Tibial artery (tissue), 4 donors: ENCODE results near the gene RASAL3.
A peak's percentile ranks its signal among the peaks of the same experiment; 100 is the strongest.

Source experiments
- DNase-seq, 2 donors: peaks; one replicate each; pipeline ENCODE4 v3.0.0-alpha.2; 2019
- H3K27ac ChIP-seq, 2 donors: fragments of 200-600 bp; sonication (generic) in 1 of 2; 1 replicate in 1 of 2; 2 replicates in 1 of 2; pipeline ENCODE4 v1.5.1; 2018 to 2019; ENCODE audit warnings: mild to moderate bottlenecking in 1 of 2
- H3K27me3 ChIP-seq, 2 donors: fragments of 200-600 bp; sonication (generic) in 1 of 2; one replicate each; pipeline versions ENCODE4 v1.5.1 to v1.6.0; 2016 to 2019
- H3K36me3 ChIP-seq, 3 donors: fragments of 200-600 bp; sonication (generic) in 2 of 3; one replicate each; pipeline ENCODE4 v1.5.1; 2016 to 2019; ENCODE audit warnings: mild to moderate bottlenecking in 2 of 3
- H3K4me1 ChIP-seq, 4 donors: fragments of 200-600 bp; sonication (generic) in 2 of 4; 1 replicate in 3 of 4; 2 replicates in 1 of 4; pipeline ENCODE4 v1.5.1; 2016 to 2019
- H3K4me3 ChIP-seq, 2 donors: fragments of 200-600 bp; sonication (generic) in 1 of 2; 1 replicate in 1 of 2; 2 replicates in 1 of 2; pipeline ENCODE4 v1.5.1; 2018 to 2019; ENCODE audit warnings: mild to moderate bottlenecking in 2 of 2
- H3K9me3 ChIP-seq, 3 donors: fragments of 200-600 bp; sonication (generic) in 1 of 3; one replicate each; pipeline ENCODE4 v1.5.1; 2016 to 2019
- CTCF ChIP-seq, 2 experiments: fragments of 200-600 bp in 1 of 2; fragments of 450-650 bp in 1 of 2; IDR thresholded peaks; one replicate each; pipeline ENCODE4 v1.5.1; 2017 to 2019; ENCODE audit warnings: antibody characterized with exemption in 2 of 2, mild to moderate bottlenecking in 1 of 2, moderate library complexity in 1 of 2
- intact Hi-C: fragments of 100-400 bp; cut with DNase I; formaldehyde crosslinking; loops from one replicate; pipeline ENCODE4 v1.15.0; 2023; ENCODE audit warnings: low total_unique reads

Gene RASAL3

GRCh38 chr19:15436826-15437110 lies 27.6 kb downstream of the RASAL3 start:
- intact Hi-C loops: loop anchor here (10.0 kb wide), 1 partner anchor 262 kb away; no protein-coding TSS in a partner anchor
- no peak for DNase-seq
- peak overlapping the region; percentile 59 to 68 for H3K27ac ChIP-seq
- no peak overlapping the region for H3K4me3 ChIP-seq
- no peak for TF ChIP-seq CTCF (IDR thresholded peaks at IDR 0.05)
- H3K9me3 ChIP-seq: no peaks in the 10 kb centered on the region
- no peaks in the 10 kb centered on the region for H3K27me3 ChIP-seq
- H3K36me3 ChIP-seq: peaks cover 0 to 26% (median 0%) of the 10 kb centered on the region in 3 donors
- H3K4me1 ChIP-seq: peaks cover 0 to 48% (median 41%) of the 10 kb centered on the region in 4 donors

GRCh38 chr19:15436012-15436825 lies 28.1 kb downstream of the RASAL3 start:
- no peak for DNase-seq
- intact Hi-C loops: loop anchor here (10.0 kb wide), 1 partner anchor 261 kb away; no protein-coding TSS in a partner anchor
- H3K4me1 ChIP-seq: peaks cover 0 to 53% (median 46%) of the 10 kb centered on the region in 4 donors
- H3K36me3 ChIP-seq: peaks cover 0 to 26% (median 0%) of the 10 kb centered on the region in 3 donors
- H3K27ac ChIP-seq: peak overlapping the region; percentile 59 to 68
- no peaks in the 10 kb centered on the region for H3K9me3 ChIP-seq
- TF ChIP-seq CTCF (IDR thresholded peaks at IDR 0.05): no peak
- no peak overlapping the region for H3K4me3 ChIP-seq
- H3K27me3 ChIP-seq: no peaks in the 10 kb centered on the region

- no peak for TF ChIP-seq CTCF (IDR thresholded peaks at IDR 0.05)
- H3K4me3 ChIP-seq: peak overlapping the region; percentile 91
- no peak for DNase-seq
- H3K27ac ChIP-seq: peak overlapping the region; percentile 89 to 90
- H3K4me1 ChIP-seq: peaks cover 0 to 65% (median 50%) of the 10 kb centered on the region in 4 donors
- H3K27me3 ChIP-seq: no peaks in the 10 kb centered on the region
- H3K9me3 ChIP-seq: no peaks in the 10 kb centered on the region
- peaks cover 0 to 24% (median under 1%) of the 10 kb centered on the region in 3 donors for H3K36me3 ChIP-seq
- intact Hi-C loops: loop anchor here (10.0 kb wide), 1 partner anchor 259 kb away; no protein-coding TSS in a partner anchor
These were observed 30.8 kb downstream of the RASAL3 start for GRCh38 chr19:15433519-15434069.

- intact Hi-C loops: loop anchor here (10.0 kb wide), 1 partner anchor 258 kb away; no protein-coding TSS in a partner anchor
- H3K36me3 ChIP-seq: peaks cover 0 to 25% (median 7%) of the 10 kb centered on the region in 3 donors
- TF ChIP-seq CTCF (IDR thresholded peaks at IDR 0.05): no peak
- peak overlapping the region; percentile 89 to 90 for H3K27ac ChIP-seq
- peak; percentile 86 to 94 for DNase-seq
- peak overlapping the region; percentile 91 for H3K4me3 ChIP-seq
- peaks cover 0 to 60% (median 42%) of the 10 kb centered on the region in 4 donors for H3K4me1 ChIP-seq
- no peaks in the 10 kb centered on the region for H3K9me3 ChIP-seq
- no peaks in the 10 kb centered on the region for H3K27me3 ChIP-seq
These were observed 31.5 kb downstream of the RASAL3 start for GRCh38 chr19:15432629-15433518.

- Histone ChIP-seq H3K27ac (peak overlapping the region; percentile 68 to 77), H3K27me3 (no peaks in the 10 kb centered on the region), H3K36me3 (peaks cover 4 to 34% (median 16%) of the 10 kb centered on the region in 3 donors), H3K4me1 (peaks cover 0 to 52% (median 36%) of the 10 kb centered on the region in 4 donors), H3K4me3 (peak overlapping the region; percentile 91), H3K9me3 (no peaks in the 10 kb centered on the region)
- intact Hi-C loops: loop anchor here (10.0 kb wide), 1 partner anchor 257 kb away; no protein-coding TSS in a partner anchor
- DNase-seq: no peak
- TF ChIP-seq CTCF (IDR thresholded peaks at IDR 0.05): no peak
These were observed 32.3 kb downstream of the RASAL3 start for GRCh38 chr19:15432018-15432494.
